Hepatocyte (in vitro differentiated cells): ENCODE data around the gene PRKAR1B.

Experiments
- CTCF ChIP-seq: fragments of 200-600 bp; sonication (generic); IDR thresholded peaks from 2 replicates; pipeline ENCODE4 v1.5.1; 2016; ENCODE audit warnings: antibody characterized with exemption, mild to moderate bottlenecking; ENCODE audit not compliant: poor library complexity
- EZH2 ChIP-seq: fragments of 200-600 bp; sonication (generic); IDR thresholded peaks from 2 replicates; pipeline ENCODE4 v1.6.1; 2016; ENCODE audit warnings: antibody characterized with exemption, mild to moderate bottlenecking, borderline replicate concordance
- EZH2phosphoT487 ChIP-seq: fragments of 200-600 bp; sonication (generic); IDR thresholded peaks from one replicate; pipeline ENCODE4 v1.6.1; 2018; ENCODE audit warnings: antibody characterized with exemption, mild to moderate bottlenecking, low read depth, moderate library complexity; ENCODE audit not compliant: unreplicated experiment, severe bottlenecking

DNA sequence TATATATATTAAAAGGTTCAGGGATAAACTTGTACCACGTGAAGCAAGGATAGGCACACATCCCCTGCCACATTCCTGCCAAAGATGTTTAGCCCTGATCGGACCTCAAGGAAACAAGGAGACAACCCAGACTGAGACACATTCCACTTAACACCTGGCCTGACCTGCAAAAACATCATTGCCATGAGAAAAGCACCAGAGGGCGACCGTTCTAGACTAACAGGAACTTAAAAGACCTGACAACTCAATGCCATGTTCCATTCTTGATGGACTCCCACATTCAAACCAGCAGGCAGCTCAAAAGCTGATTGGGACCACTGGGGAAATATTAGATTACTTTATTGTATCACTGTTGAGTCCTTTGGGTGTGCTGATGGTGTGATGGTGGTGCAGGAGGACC, 199.4 kb downstream of the PRKAR1B start:
- TF ChIP-seq EZH2 (no peak), CTCF (no peak), EZH2phosphoT487 (no peak)
